GM12801 (cell line): ENCODE results near the gene SHISAL1.

Source experiments
- CTCF ChIP-seq: IDR thresholded peaks from one replicate; pipeline ENCODE4 v1.5.1; 2011; ENCODE audit warnings: control low read depth; ENCODE audit not compliant: insufficient read length; ENCODE audit errors: extremely low read depth

The SHISAL1 gene

GRCh38 chr22:44312766-44313165, at the start of gene SHISAL1:
Gene SHISAL1, minus strand, starts transcription at chr22:44312951. Its CDS starts 12,006 bp downstream, at chr22:44300945.
- no peak for TF ChIP-seq CTCF

DNA sequence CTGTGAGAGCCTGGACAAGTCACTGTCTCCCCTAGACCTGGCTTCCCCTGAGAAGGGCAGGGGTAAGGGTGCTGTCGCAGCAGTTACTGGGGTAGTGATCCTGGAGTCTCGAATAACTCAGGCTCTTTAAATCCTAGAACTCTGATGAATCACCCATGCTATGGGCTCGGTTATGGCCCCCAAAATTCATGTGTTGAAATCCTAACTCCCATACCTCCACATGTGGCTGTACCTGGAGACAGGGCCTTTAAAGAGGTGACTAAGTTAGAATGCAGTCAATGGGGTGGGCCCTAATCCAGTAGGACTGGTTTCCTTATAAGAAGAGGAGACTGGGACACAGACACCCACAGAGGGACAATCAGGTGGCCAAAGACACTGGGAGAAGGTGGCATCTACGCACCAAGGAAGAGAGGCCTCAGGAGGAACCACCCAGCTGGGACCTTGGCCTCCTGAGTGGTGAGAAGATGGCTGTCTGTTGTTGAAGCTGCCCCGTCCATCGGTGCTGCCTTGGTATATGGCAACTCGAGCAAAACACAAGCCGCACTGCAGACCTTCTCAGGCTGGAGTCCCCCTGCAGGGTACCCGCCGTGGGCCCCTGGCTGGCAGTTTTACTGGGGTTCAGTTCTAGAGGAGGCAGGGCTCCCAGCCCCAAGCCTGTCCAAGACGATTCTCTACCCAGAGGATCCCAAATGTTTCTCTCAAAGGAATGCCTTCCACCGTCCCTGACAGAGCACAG, 48.8 kb upstream of the SHISAL1 start:
- TF ChIP-seq CTCF = no peak

DNA sequence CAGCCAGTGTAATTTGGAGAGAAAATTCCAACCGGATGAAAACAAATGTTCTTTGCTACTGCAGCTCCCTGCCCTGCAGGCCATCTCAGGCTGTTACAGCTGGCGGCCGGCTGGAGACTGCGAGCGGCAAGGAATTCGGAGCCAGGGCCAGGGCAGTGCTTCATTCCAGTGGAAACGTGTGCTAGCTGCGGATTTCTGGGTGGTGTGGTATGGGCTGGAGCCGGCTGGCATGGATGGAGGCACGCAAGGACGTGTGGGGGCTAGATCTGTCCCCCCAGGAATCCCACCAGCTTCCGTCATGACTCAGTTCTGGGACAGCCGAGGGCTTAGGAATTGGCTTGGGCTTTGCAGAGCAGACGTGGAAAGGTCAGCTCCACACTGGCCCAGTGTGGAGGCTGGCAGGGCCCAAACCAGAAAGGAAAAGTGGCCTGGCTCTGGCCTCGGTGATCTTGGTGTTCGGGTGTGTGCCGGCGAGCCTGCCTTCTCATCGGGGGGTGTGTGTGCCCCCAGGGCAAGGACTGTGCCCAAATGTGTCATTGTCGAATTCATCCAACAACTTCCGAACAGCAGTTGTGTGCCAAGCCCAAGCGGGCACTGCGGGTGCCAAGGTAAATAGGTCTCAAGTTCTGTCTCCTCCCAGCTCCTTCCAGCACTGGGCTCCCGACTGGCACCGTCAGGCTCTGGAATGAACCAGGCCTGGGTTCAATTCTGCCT, 48.1 kb upstream of the SHISAL1 start:
- no peak for TF ChIP-seq CTCF

- TF ChIP-seq CTCF = no peak
Observed at GRCh38 chr22:44360306-44360667, 47.5 kb upstream of the SHISAL1 start.

DNA sequence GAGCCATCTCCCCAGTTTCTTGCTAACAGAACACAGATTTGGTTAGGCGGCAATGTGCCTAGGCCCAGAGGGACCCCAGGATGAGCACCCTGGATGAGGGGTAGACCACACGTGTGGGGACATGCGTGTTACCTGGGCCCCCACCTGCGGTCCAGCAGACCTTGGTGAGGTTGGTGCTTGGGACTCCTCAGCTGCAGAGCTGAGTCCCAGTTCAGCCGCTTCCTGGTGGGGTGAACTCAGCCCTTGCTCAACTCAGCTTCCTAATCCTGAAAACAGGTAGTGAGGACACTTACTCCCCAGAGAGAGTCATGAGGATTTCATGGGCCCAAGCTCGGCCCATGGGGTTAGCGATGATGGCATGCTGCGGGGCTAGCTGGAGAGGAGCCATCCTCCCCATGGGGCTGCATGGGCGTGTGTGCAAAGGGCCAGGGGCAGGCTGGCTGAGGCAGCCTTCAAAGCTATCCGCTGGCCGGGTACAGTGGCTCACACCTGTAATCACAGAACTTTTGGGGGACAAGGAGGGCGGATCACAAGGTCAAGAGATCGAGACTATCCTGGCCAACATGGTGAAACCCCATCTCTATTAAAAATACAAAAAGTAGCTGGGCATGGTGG, 46.9 kb upstream of the SHISAL1 start:
- no peak for TF ChIP-seq CTCF

DNA sequence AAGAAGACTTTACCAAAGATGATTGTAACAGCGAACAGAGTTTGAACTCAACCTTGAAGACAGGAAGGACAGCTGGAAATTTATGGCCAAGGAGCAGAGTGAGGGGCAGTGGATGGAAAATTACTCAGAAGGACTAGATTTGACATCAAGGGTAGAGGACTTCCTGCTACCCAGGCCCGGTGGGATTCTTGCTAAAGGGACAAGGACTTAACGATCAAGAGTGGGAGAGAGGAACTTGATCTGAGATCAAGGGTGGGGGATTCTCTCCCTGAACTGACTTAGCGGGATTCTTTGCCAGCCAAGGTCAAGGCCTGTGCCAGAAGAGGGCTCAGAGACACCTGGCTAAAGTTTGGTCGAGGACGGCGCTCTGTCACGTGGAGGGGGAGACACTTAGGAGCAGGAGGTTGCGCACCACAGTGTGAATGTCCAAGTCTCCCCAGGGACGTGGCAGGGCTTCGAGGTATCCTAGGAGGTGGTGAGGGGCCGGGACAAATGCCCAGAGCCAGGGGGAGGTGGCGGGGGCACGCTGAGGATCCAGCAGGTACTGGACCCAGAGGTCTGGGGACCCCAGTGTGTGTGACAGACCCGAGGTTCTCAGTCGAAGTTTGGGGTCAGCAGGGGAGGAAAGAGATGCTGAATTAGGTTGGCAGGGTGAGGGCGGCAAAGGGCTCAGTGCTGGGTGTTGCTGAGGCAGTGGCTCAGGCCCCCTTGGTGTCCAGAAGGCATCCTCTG, 46.1 kb upstream of the SHISAL1 start:
- TF ChIP-seq CTCF = no peak

- no peak for TF ChIP-seq CTCF
Observed at GRCh38 chr22:44357966-44358465, 45.3 kb upstream of the SHISAL1 start.
